Measurements from ENCODE around the gene LAMP5.

LAMP5 gene

GRCh38 chr20:9550283-9550682 is 35.9 kb downstream of the LAMP5 start:
- no peak for DNase-seq

GRCh38 chr20:9550871-9551270 is 36.5 kb downstream of the LAMP5 start:
- DNase-seq: no peak

GRCh38 chr20:9551808-9552550 is 37.6 kb downstream of the LAMP5 start:
- no peak for DNase-seq

GRCh38 chr20:9555781-9556180 is 41.4 kb downstream of the LAMP5 start:
- DNase-seq: no peak

- DNase-seq: no peak
Observed at GRCh38 chr20:9557411-9557810, 43.0 kb downstream of the LAMP5 start.

- no peak for DNase-seq
Observed at GRCh38 chr20:9565910-9566550, 51.6 kb downstream of the LAMP5 start.

- DNase-seq: no peak
Observed at GRCh38 chr20:9566977-9567376, 52.6 kb downstream of the LAMP5 start.

- no peak for DNase-seq
Observed at GRCh38 chr20:9570612-9571011, 56.2 kb downstream of the LAMP5 start.

GRCh38 chr20:9571783-9572182 is 57.4 kb downstream of the LAMP5 start:
- no peak for DNase-seq

- DNase-seq: no peak
Observed at GRCh38 chr20:9572670-9573069, 58.3 kb downstream of the LAMP5 start.

GRCh38 chr20:9573335-9574151 is 59.2 kb downstream of the LAMP5 start:
- no peak for DNase-seq

- no peak for DNase-seq
Observed at GRCh38 chr20:9574181-9574580, 59.8 kb downstream of the LAMP5 start.

- no peak for DNase-seq
Observed at GRCh38 chr20:9574776-9575175, 60.4 kb downstream of the LAMP5 start.

- DNase-seq: no peak
Observed at GRCh38 chr20:9575836-9576235, 61.4 kb downstream of the LAMP5 start.

- no peak for DNase-seq
Observed at GRCh38 chr20:9576695-9577094, 62.3 kb downstream of the LAMP5 start.

GRCh38 chr20:9577397-9577796 is 63.0 kb downstream of the LAMP5 start:
- DNase-seq: no peak

GRCh38 chr20:9578594-9578993 is 64.2 kb downstream of the LAMP5 start:
- no peak for DNase-seq
